HCT116 (cell line): Measurements from ENCODE around the gene LRRK1. TPM values are rescaled to one million over a fixed set of nuclear protein-coding genes. Genes with fewer than 3 reads are reported as not detected.

ENCODE experiments used
- ATAC-seq: fragments of 200-7000 bp; cut with Tn5 transposase; 2 replicates; pipeline ENCODE4 v1.9.1; 2020; ENCODE audit warnings: mild to moderate bottlenecking, moderate library complexity
- BruUV-seq: library from RNA; stranded (reverse); fragments of 400-500 nt; replicated peaks from 2 replicates; lab custom pipeline; 2021; lab: Mats Ljungman, UMichigan
- CTCF ChIA-PET: fragments of 300-600 bp; sonication (Branson Sonifier 250); formaldehyde crosslinking; loops from one replicate; lab custom pipeline; 2021; ENCODE audit warnings: antibody characterized with exemption; lab: Charles Lee
- POLR2A ChIA-PET: fragments of 300-600, 350-600 bp; sonication (Branson Sonifier 250); formaldehyde crosslinking; loops from one replicate; lab custom pipeline; 2021; ENCODE audit warnings: antibody characterized with exemption; lab: Charles Lee
- RAD21 ChIA-PET, 2 experiments: fragments of 300-600 bp; sonication (Branson Sonifier 250); formaldehyde crosslinking; loops; one replicate each; lab custom pipeline; 2023; ENCODE audit warnings: low total read pairs in 2 of 2; ENCODE audit not compliant: uncharacterized antibody in 2 of 2, unreplicated experiment in 2 of 2, low non-redundant PET in 1 of 2; lab: Charles Lee
- DNase-seq: peaks from one replicate; pipeline ENCODE4 v3.0.0-alpha.2; 2010; ENCODE audit warnings: low read depth, low spot score
- H2AFZ ChIP-seq: fragments of 200-600 bp; shearing (Covaris generic), sonication (generic); 2 replicates; pipeline ENCODE4 v1.6.1; 2017; ENCODE audit warnings: low read depth, mixed run types, mixed read lengths, antibody characterized with exemption, low read length; ENCODE audit not compliant: poor library complexity, severe bottlenecking
- H3K27ac ChIP-seq: 2 replicates; pipeline ENCODE4 v1.5.1; 2012; ENCODE audit warnings: low read depth, low read length
- H3K27me3 ChIP-seq: fragments of 200-600 bp; sonication (generic); 2 replicates; pipeline ENCODE4 v1.6.1; 2016; ENCODE audit warnings: mixed run types, low read length, mixed read lengths; ENCODE audit not compliant: insufficient read depth
- H3K36me3 ChIP-seq, 2 experiments: fragments of 200-500 bp in 1 of 2; fragments of 200-600 bp in 1 of 2; sonication (Bioruptor generic) in 1 of 2; sonication (generic) in 1 of 2; 2 replicates each; pipeline versions ENCODE4 v1.5.1 to v1.6.1; 2014 to 2016; ENCODE audit warnings: low read length in 2 of 2, inconsistent platforms in 1 of 2, mixed read lengths in 1 of 2, mixed run types in 1 of 2; ENCODE audit not compliant: insufficient read depth in 2 of 2, control insufficient read depth in 1 of 2
- H3K4me1 ChIP-seq, 2 experiments: fragments of 200-600 bp in 1 of 2; sonication (generic) in 1 of 2; 2 replicates each; pipeline versions ENCODE4 v1.5.1 to v1.6.1; 2012 to 2017; ENCODE audit warnings: low read length in 2 of 2, inconsistent platforms in 1 of 2, mild to moderate bottlenecking in 1 of 2, mixed read lengths in 1 of 2, mixed run types in 1 of 2, moderate library complexity in 1 of 2; ENCODE audit not compliant: insufficient read depth in 2 of 2, control insufficient read depth in 1 of 2
- H3K4me2 ChIP-seq: fragments of 200-600 bp; sonication (generic); 2 replicates; pipeline ENCODE4 v1.6.1; 2017; ENCODE audit warnings: mixed run types, low read length, mixed read lengths
- H3K4me3 ChIP-seq, 2 experiments: fragments of 200-600 bp in 1 of 2; sonication (generic) in 1 of 2; replicated peaks in 1 of 2; 2 replicates each; pipeline ENCODE4 v1.5.1; 2011 to 2016; ENCODE audit warnings: low read length in 2 of 2, control low read depth in 1 of 2, low read depth in 1 of 2, mild to moderate bottlenecking in 1 of 2, mixed read lengths in 1 of 2, mixed run types in 1 of 2
- H3K79me2 ChIP-seq: fragments of 200-600 bp; sonication (generic); 2 replicates; pipeline ENCODE4 v1.6.1; 2017; ENCODE audit warnings: mild to moderate bottlenecking, mixed run types, low read length, moderate library complexity, mixed read lengths; ENCODE audit not compliant: insufficient read depth
- H3K9ac ChIP-seq: fragments of 200-600 bp; sonication (generic); 2 replicates; pipeline ENCODE4 v1.6.1; 2016; ENCODE audit warnings: low read length, mixed read lengths
- H3K9me2 ChIP-seq: fragments of 200-600 bp; sonication (generic), shearing (Covaris generic); 2 replicates; pipeline ENCODE4 v1.6.1; 2017; ENCODE audit warnings: mixed run types, mild to moderate bottlenecking, moderate library complexity; ENCODE audit not compliant: insufficient read depth
- H3K9me3 ChIP-seq, 2 experiments: fragments of 200-500 bp in 1 of 2; fragments of 200-600 bp in 1 of 2; sonication (Bioruptor generic) in 1 of 2; sonication (generic) in 1 of 2; 2 replicates each; pipeline ENCODE4 v1.6.1; 2014 to 2017; ENCODE audit warnings: low read length in 2 of 2, mixed read lengths in 2 of 2, inconsistent platforms in 1 of 2, low read depth in 1 of 2, mild to moderate bottlenecking in 1 of 2, mixed run types in 1 of 2, moderate library complexity in 1 of 2; ENCODE audit not compliant: control insufficient read depth in 1 of 2, insufficient read depth in 1 of 2
- H4K20me1 ChIP-seq: fragments of 200-600 bp; sonication (generic), shearing (Covaris generic); 2 replicates; pipeline ENCODE4 v1.6.1; 2017; ENCODE audit warnings: mixed run types, mild to moderate bottlenecking, moderate library complexity; ENCODE audit not compliant: insufficient read depth
- CEBPB ChIP-seq: IDR thresholded peaks from 2 replicates; pipeline ENCODE4 v1.6.1; 2012; ENCODE audit warnings: low read depth
- EGR1 ChIP-seq: IDR thresholded peaks from 2 replicates; pipeline ENCODE4 v1.6.1; 2012; ENCODE audit warnings: low read depth
- ELF1 ChIP-seq: IDR thresholded peaks from 2 replicates; pipeline ENCODE4 v1.6.1; 2012; ENCODE audit warnings: low read depth, borderline replicate concordance
- FOSL1 ChIP-seq: IDR thresholded peaks from 2 replicates; pipeline ENCODE4 v1.6.1; 2012; ENCODE audit warnings: low read depth
- POLR2A ChIP-seq: IDR thresholded peaks from 2 replicates; pipeline ENCODE4 v1.7.0; 2011; ENCODE audit warnings: borderline replicate concordance; ENCODE audit not compliant: insufficient read depth, insufficient read length; ENCODE audit errors: extremely low read depth
- SP1 ChIP-seq: IDR thresholded peaks from 2 replicates; pipeline ENCODE4 v1.6.1; 2012; ENCODE audit warnings: low read depth
- SRF ChIP-seq: IDR thresholded peaks from 2 replicates; pipeline ENCODE4 v1.6.1; 2012; ENCODE audit warnings: low read depth
- TCF7L2 ChIP-seq: IDR thresholded peaks from 2 replicates; pipeline ENCODE4 v1.7.0; 2011; ENCODE audit warnings: borderline replicate concordance, inconsistent platforms; ENCODE audit not compliant: insufficient read depth, insufficient read length; ENCODE audit errors: extremely low read depth
- YY1 ChIP-seq: IDR thresholded peaks from 2 replicates; pipeline ENCODE4 v1.6.1; 2011; ENCODE audit warnings: low read length, low read depth, moderate library complexity, mild to moderate bottlenecking; ENCODE audit not compliant: insufficient replicate concordance; ENCODE audit errors: extremely low read depth
- ZNF274 ChIP-seq: fragments of 200-500 bp; sonication (Bioruptor generic); IDR thresholded peaks from 2 replicates; pipeline ENCODE4 v1.6.1; 2014; ENCODE audit warnings: mild to moderate bottlenecking, low read depth, low read length, inconsistent platforms
- intact Hi-C: fragments of 100-400 bp; cut with micrococcal nuclease; formaldehyde crosslinking; loops from 2 replicates; pipeline ENCODE4 v1.10.0; 2022
- total RNA-seq: library from RNA; stranded (reverse); gene quantifications from one replicate; pipeline ENCODE4 v1.2.1, GENCODE V29; 2021; ENCODE audit not compliant: unreplicated experiment
- TF ChIP-seq, protein P1 (sequence below): IDR thresholded peaks from 2 replicates; pipeline ENCODE4 v1.6.1; 2012; ENCODE audit warnings: low read depth
- TF ChIP-seq, protein P2 (sequence below): IDR thresholded peaks from 2 replicates; pipeline ENCODE4 v1.6.1; 2011; ENCODE audit warnings: mild to moderate bottlenecking, low read length, moderate library complexity; ENCODE audit not compliant: insufficient replicate concordance; ENCODE audit errors: extremely low read depth
- TF ChIP-seq, protein P3 (sequence below): IDR thresholded peaks from 2 replicates; pipeline ENCODE4 v1.6.1; 2012

The LRRK1 gene
- total RNA-seq, 1 experiment from 2014 or later, result 21.6 TPM

DNA sequence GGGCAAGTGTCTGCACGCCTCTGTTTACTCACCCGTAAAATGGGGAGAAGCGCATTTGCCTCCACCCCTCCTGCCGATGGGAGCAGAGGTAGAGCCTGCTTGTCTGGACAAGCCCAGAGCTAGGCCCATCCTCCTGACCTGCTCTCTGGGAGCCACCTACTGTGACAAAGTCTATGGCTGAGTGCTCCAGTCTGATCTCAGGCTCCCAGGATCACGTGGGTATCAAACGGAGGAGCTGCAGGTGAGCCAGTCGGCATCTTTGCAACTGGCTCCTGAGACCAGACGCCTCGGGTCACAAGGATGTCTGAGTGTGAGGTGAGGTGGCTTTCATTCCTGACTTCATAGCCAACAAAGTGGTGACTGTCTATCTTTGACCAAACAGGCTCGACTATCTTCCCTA lies 41.6 kb upstream of the LRRK1 start (continued):
- TF ChIP-seq ELF1 (no peak), YY1 (no peak)

DNA sequence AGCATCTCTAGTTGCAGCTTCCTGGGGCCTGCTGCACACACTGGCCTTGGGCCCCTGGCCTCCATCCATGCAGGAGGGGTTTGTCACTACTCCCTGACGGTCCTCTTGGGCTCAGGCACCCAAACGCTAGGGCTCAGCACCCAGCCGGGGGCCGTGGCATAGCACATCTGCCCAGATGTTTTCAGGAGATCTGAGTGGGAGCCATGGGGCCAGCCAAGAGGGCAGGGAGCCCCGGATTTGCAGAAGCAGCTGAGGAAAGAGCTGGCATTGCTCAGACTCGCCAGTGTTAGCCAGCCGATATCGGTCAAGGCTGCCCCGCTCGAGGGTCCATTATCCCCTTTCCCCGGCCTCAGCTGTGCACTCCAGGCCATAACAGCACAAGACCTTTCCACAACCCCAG lies 41.0 kb upstream of the LRRK1 start:
- Histone ChIP-seq H3K9me3 (no peaks in the 10 kb centered on the region), H3K36me3 (peaks cover 0 to 20% of the 10 kb centered on the region in 2 experiments; a peak in 1 of 4 replicates), H3K9ac (peak overlapping the region; percentile 90), H3K4me3 (peak overlapping the region in 1 of 2 experiments; percentile 89; a peak in 2 of 4 replicates), H3K79me2 (peaks cover 46% of the 10 kb centered on the region), H4K20me1 (peaks cover 17% of the 10 kb centered on the region; the same call in 1 of the 2 replicates), H3K4me1 (peaks cover 28 to 59% of the 10 kb centered on the region in 2 experiments), H3K4me2 (peak overlapping the region; percentile 89), H2AFZ (no peak overlapping the region), H3K27me3 (no peaks in the 10 kb centered on the region), H3K9me2 (no peaks in the 10 kb centered on the region), H3K27ac (peak overlapping the region; percentile 2; the same call in 1 of the 2 replicates)
- ChIA-PET RAD21 (no interaction called here), POLR2A (interaction anchor here (1.2 kb wide), 1 partner anchor 164 kb away, joined by 3 read pairs; no protein-coding TSS in a partner anchor), CTCF (interaction anchor here (1.0 to 1.7 kb wide), 3 partner anchors 9 to 207 kb away, joined by 3 to 5 read pairs (median 3); no protein-coding TSS in a partner anchor)
- ATAC-seq (no peak), DNase-seq (no peak)
- no TSS peak for BruUV-seq
- TF ChIP-seq POLR2A, result no peak
- TF ChIP-seq, protein P1, sequence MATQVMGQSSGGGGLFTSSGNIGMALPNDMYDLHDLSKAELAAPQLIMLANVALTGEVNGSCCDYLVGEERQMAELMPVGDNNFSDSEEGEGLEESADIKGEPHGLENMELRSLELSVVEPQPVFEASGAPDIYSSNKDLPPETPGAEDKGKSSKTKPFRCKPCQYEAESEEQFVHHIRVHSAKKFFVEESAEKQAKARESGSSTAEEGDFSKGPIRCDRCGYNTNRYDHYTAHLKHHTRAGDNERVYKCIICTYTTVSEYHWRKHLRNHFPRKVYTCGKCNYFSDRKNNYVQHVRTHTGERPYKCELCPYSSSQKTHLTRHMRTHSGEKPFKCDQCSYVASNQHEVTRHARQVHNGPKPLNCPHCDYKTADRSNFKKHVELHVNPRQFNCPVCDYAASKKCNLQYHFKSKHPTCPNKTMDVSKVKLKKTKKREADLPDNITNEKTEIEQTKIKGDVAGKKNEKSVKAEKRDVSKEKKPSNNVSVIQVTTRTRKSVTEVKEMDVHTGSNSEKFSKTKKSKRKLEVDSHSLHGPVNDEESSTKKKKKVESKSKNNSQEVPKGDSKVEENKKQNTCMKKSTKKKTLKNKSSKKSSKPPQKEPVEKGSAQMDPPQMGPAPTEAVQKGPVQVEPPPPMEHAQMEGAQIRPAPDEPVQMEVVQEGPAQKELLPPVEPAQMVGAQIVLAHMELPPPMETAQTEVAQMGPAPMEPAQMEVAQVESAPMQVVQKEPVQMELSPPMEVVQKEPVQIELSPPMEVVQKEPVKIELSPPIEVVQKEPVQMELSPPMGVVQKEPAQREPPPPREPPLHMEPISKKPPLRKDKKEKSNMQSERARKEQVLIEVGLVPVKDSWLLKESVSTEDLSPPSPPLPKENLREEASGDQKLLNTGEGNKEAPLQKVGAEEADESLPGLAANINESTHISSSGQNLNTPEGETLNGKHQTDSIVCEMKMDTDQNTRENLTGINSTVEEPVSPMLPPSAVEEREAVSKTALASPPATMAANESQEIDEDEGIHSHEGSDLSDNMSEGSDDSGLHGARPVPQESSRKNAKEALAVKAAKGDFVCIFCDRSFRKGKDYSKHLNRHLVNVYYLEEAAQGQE, result no peak
- TF ChIP-seq CEBPB, result no peak
- no peak for TF ChIP-seq TCF7L2
- TF ChIP-seq SP1, result no peak
- TF ChIP-seq SRF, result no peak
- TF ChIP-seq, protein P2, sequence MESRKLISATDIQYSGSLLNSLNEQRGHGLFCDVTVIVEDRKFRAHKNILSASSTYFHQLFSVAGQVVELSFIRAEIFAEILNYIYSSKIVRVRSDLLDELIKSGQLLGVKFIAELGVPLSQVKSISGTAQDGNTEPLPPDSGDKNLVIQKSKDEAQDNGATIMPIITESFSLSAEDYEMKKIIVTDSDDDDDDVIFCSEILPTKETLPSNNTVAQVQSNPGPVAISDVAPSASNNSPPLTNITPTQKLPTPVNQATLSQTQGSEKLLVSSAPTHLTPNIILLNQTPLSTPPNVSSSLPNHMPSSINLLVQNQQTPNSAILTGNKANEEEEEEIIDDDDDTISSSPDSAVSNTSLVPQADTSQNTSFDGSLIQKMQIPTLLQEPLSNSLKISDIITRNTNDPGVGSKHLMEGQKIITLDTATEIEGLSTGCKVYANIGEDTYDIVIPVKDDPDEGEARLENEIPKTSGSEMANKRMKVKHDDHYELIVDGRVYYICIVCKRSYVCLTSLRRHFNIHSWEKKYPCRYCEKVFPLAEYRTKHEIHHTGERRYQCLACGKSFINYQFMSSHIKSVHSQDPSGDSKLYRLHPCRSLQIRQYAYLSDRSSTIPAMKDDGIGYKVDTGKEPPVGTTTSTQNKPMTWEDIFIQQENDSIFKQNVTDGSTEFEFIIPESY, result no peak
- TF ChIP-seq, protein P3, sequence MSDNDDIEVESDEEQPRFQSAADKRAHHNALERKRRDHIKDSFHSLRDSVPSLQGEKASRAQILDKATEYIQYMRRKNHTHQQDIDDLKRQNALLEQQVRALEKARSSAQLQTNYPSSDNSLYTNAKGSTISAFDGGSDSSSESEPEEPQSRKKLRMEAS, result no peak
- no peak for TF ChIP-seq YY1
- TF ChIP-seq ZNF274, result no peak
- no peak for TF ChIP-seq FOSL1
- no peak for TF ChIP-seq EGR1
- intact Hi-C loops, result loop anchor here (2.0 kb wide), 1 partner anchor 131 kb away; no protein-coding TSS in a partner anchor
